HG02798 (cell line): ENCODE data around the gene GIT2.
"Not testable (repeated sequence)": the region's sequence is repeated elsewhere in the genome, so short reads cannot be mapped to it uniquely, and the experiment has no call there.

Experiments used
- ATAC-seq: cut with Tn5 transposase; IDR thresholded peaks from one replicate; pipeline ENCODE4 v1.9.1; 2021; ENCODE audit warnings: mild to moderate bottlenecking; ENCODE audit not compliant: unreplicated experiment, poor library complexity

The GIT2 gene

DNA sequence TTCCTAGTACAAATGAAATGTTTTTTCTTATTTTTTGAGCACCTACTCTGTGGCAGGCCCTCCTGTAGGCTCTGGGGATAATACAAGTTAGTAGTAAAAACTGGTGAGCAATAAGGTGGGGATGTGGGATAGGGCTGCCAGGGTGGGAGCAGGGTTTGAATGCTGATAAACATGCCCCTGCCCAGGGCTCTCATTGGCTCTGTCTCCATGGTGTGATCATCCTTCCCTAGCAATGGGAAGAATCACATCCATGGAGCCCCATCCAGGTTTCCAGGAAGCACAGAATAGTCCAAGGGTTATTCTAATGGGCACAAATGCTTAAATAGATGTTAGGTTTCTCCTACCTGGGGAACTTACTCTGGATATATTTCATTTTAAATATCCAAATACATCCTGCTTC, 45.5 kb downstream of the GIT2 start:
- ATAC-seq: no peak

DNA sequence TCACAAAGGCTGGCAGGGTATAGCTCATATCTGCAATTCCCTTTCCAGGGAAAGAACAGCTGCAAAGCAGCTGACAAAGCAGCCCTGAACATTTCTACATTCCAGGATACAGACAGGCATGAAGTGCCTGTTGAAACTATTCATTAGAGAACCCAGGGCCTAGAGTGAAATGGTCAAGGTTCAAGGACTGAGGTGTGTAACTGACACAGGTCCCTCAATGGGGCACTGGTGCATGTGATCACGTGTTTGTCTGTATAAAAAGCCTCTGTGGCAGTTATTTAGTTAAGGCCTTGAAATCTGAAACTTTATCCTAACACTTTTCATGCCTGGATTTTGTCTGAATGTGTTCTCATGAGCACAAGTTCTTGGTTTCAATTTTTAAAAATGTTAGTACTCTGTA, 47.1 kb downstream of the GIT2 start:
- no peak for ATAC-seq

DNA sequence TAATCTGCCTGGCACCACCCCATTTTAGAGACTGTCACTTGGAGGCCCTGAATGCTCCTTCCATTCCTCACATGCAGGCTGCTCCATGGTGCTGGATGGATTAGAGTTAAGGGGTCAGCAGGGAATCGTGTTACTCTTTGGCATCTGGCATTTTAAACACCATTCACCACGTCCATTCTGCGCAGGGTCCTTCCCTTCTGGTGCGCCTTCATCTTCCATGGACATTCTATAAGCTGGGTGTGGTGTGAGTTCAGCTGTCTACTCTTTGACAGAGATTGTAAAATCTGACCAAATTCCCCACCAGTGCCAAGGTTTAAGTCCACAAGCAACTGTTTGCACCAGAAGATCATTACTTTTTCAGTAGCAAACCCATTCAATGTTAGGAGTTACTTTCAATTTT, 47.8 kb downstream of the GIT2 start:
- ATAC-seq: no peak

DNA sequence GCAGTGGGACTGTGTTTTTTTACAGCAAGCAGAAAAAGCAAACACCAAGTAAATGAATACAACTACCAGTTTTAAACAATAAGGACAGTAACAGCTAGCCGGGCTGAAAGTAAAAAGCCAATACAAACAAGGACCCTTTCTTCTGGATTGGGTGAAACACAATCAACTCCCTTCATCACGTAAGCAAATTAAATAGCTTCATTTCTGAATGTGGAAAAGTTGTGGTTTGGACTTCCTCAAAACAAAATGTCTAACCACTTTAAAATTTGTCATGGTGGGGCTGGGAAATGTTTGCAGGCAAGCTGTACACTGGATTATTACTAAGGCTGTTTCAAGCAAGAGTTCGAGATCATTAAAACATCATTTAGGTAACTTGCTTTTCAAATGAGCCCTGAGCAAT, 48.6 kb downstream of the GIT2 start:
- no peak for ATAC-seq

DNA sequence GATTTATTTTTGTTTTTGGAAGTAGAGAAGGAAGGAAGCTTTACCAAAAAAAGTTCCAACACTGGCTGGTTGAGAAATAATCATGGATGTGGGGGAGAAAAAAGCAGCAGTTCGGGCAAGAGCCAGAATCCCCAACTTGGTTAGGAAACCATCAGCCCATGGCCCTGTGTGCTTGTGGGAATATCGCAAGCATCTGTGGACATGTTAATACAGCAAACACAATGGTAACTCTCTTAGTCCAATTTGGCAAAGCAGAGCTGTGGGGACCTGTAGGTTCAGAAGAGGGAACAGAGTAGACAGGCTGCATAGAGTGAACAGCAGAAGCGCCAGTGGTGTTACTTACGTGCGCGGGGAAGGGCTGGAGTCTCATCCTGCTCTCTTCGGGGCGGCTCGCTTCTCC, 49.3 kb downstream of the GIT2 start:
- no peak for ATAC-seq

DNA sequence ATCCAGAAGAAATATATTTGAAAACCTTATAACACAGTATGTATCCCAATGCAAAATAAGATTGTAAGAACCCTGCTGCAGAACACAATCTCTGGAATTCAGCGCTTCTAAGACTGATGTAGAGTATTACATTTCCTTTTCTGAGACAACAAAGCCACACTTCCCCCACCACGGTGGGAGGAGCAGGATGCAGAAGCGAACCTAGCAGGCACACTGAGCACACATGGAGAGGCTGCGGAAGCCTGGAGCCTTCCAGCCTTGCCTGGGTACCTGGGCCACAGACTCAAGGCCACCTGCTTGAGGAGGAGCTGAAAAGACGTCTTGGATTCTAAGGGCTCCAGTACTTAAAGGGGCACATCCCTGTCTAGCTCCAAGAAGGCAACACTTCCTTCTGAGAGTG, 49.7 kb downstream of the GIT2 start:
- no peak for ATAC-seq

DNA sequence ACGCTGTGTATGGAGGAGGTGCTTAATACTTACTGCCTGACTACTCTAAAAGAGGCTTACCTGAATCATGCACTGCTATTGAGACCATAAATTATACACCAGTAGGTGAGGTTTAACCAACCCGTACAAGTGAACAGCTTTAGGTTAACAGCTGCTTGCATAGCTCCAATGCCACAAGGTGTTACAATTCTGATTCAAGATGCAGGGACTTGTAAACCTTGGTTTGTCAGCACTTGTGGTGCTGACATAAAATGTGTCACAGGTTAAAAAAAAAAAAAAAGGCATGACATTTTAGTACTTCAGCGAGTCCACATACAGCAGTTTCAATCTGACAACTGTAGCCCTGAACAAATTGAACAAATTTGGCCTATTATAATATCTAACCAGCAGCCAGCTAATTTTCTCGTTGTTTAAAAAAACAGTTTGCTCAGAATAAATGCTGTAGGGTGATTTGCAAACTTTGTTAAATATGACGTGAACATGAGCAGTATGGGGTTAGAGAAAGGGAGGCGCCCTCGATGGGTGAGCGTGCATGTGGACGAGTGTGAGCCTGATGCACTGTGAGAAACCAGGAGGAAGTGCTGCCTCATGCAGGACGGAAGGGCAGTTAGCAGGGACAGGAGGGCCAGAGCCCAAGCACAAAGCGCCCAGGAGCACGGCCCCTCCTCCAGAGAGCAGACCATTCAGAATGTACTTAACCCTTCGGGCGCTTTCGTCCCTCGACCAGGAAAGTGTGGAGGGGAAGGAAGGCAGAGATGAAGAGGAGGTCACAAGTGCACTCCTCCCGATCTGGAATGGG, 51.4 kb downstream of the GIT2 start:
- no peak for ATAC-seq

DNA sequence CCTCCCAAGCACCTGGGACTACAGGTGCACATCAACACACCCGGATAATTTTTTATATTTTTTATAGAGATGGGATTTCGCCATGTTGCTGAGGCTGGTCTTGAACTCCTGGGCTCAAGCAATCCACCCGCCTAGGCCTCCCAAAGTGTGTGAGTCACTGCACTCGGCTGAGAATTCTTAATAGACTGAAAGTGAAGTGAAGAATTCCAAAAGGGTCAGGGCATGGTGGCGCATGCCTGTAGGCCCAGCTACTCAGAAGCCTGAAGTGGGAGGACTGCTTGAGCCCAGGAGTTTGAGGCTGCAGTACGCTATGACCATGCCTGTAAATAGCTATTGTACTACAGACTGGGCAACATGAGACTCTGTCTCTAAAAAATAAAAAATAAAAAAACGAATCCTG, 52.4 kb downstream of the GIT2 start:
- no peak for ATAC-seq

DNA sequence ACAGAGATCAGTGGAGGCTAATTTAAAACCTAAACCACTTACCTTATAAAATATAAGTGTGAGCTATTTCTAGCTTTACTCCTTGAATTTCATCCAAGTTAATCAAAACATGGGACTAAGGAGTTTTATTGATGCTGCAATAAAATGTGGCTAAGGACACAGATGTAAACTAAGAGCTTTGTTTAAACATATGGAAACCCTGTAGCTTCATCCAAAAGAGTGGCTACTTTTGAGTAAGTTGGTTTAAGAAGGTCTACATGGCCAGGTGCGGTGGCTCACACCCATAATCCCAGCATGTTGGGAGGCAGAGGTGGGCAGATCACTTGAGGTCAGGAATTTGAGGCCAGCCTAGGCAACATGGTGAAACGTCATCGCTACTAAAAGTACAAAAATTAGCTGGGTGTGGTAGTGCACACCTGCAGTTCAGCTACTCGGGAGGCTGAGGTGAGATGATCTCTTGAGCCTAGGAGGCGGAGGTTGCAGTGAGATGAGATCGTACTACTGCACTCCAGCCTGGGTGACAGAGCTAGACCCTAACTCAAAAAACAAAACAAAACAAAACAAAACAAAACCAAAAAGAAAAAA, 55.7 kb downstream of the GIT2 start:
- ATAC-seq: no peak

DNA sequence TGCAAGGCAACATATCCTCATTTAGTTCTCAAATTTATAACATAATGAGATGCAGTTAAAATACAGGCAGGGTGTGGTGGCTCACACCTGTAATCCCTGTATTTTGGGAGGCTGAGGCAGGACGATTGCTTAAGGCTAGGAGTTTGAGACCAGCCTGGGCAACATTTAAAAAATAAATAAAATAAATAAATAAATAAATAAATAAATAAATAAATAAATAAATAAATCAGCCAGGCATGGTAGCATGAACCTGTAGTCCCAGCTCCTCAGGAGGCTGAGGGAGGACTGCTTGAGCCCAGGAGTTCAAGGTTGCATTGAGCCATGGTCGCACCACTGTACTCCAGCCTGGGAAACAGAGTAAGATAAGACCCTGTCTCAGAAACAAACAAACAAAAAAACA, 56.7 kb downstream of the GIT2 start:
- ATAC-seq: no peak

DNA sequence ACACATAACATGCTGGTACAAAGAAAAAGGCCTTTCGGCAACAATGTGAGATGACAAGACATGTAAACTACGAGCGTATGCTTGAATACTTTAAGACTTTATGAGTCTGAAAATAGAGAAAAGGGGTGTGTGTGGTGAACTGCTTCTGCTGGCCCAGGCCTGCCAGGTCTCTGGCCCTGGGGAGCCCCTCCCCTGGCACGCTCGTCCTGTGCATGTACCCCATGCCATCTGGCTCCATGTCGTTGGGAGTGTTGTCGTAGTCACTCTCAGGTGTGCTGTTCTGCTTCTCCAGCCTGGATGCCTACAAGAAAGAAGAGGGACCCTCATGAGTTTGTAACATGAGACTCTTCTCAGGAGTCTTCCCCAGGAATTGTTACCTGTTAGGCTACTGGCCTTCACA, 57.2 kb downstream of the GIT2 start:
- ATAC-seq: no peak

DNA sequence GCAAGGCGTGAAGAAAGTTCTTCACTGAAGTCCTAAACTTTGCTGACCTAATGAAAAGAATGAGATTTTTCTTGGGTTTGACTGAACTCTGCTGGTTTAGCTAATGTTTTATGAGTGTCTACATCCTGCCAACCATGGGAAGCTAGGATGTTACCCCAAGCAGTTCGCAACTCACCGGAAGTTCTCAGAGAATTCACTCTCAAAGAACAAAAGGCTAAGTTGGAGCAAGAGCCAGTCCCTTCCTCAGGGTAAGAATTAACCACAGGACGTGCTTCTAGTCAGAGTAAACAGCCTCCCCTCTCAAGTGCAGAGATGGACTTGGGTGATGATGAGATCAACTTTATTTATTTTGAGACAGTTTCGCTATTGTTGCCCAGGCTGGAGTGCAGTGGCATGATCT, 58.8 kb downstream of the GIT2 start:
- no peak for ATAC-seq

DNA sequence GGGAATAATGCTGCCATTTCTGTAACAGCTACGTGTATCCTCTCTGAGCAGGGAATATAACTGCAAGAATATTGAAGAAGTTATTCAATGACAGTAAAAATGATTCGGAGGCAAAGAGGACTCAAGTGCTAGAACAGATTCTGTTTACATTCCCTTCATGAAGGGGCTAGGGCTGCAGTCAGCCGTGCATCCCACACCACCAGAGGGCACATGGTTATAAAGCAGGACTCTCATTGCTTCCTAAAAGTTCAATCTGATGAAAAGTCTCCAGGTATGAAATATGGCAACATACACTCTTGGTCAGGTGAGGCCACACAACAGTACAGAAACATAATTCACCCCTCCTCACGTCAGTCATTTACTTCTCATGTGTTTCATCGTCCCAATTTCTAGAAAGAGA, 62.1 kb downstream of the GIT2 start:
- ATAC-seq: no peak

DNA sequence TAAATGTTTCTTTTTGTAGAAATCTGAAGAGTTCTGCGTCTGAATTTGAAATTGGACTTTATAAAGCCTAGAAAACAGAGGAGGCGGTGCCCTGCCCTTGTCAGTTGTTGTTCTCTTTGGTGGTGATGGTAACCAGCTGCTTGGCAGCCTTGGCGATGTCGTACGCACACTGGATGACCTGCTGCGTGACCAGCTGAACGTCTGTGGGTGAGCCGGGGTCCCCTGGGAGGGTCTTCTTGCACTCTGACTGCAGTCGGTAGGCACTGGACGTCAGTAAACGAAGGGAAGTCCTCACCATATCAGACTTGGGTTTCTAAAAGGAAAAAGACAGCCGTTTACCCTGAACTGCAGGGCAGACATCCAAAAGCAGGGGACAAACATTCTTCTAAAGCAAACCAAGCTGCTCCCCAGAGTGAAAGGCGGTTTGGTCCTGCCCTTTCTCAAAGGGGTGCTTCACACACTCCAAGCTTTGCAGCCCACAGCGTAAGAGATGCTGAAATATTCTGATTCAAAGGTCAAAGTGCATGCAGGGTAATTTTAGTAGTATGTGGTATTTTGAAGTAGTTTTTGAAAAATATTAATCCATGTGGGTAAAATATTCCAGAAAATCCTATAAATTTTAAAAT, 63.2 kb downstream of the GIT2 start:
- no peak for ATAC-seq

DNA sequence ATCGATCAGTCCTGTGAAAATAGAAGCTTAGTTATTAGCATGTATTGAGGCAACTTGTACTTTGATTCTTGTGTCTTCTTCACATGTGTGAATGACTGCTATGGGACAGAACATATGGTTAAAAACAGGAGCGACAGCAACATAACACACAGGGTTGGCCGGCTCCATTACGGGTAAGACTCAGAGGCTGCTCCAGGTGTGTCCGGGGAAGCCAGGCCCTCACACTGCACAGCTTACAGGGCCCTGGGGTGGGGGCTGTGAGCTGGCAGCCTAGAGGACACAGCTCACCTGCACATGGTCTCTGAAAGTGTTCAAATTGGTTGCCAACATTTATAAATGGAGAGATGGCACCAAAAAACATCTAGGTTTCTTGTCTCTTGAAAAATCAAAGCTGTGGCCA, 65.0 kb downstream of the GIT2 start:
- ATAC-seq: no peak

DNA sequence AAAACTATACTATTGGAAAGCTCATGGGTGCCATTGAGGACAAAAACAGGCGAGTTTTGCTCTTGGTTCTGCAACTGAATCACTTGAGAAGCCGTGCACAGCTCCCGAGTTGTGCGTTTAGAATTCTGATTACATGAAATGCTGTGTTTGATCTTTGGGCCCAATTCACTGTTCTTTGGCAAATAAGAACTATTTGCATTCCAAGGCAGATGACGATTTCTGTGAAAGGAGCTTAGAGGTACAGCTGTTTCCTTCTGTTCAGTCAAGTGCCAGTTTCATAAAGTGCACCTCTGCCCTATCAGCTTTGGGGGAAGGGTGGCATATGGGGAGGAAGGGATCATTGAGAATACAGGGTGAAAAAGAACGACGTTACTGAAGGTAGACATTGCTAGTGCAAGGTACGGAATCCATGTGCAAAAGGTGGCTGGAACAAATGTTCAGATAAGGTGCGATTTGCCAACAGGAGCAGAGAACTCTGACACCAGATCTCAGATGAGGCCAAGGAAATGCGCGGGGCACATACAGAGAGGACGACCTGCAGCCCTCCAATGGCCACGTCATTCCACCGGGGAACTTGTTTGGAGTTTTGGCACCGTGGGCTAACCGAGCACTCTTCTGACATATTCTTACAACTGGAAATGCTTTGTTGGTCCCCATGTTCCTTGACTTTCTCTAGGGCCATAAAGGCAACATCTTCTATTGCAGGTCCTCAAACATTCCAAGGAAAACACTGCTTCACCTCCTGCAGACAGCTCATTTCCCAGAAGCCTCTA, 66.0 kb downstream of the GIT2 start:
- no peak for ATAC-seq

DNA sequence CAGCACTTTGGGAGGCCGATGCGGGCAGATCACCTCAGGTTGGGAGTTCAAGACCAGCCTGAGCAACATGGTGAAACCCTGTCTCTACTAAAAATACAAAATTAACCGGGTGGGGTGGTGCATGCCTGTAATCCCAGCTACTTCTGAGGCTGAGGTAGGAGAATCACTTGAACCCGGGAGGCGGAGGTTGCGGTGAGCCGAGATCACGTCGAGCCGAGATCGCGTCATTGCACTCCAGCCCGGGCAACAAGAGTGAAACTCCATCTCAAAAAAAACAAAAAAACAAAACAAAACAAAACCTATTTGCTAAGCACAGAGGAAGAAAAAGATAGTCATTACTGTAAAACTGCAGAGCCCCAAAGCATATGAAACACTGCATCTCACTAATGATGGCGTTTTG, 66.8 kb downstream of the GIT2 start:
- not testable (repeated sequence) for ATAC-seq

DNA sequence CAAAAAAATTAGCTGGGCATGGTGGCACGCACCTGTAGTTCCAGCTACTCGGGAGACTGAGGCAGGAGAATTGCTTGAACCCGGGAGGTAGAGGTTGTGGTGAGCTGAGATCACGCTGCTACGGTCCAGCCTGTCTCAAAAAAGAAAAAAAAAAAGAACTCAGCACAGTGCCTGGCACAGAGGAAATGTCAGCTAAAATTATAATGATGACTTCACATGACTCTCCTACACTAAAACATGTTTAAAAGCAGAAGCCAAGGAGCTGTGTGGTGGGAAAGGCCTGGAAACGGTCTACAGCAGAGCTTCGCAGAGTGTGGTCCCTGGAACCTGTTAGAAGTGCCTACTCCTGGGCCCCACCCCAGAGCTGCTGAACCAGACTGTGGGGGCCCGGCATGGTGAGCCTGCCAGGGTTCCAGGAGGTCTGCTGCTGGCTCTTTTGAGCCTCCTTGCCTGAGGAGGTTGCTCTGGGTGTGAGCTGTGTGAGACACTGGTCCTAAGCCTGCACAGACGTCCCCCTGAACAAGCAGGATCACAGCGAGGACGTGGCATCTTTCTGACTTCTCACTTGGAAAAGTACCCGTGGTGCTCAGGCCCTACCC, 68.0 kb downstream of the GIT2 start:
- ATAC-seq: no peak

DNA sequence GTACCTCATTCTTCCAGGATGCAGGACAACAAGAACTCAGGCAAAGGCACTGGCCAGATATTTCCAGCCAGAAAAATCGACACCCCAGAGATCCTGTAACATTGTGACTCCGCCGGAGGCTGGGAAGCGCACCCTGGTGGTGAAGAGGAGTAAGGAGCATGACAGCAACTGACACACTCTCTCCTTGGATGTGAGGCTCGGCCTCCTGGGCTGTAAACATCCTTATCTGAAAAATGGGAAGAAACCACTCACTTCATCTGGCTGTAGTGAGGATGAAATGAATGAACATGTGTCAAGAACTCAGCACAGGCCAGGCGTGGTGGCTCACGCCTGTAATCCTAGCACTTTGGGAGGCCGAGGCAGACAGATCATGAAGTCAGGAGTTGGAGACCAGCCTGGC, 68.5 kb downstream of the GIT2 start:
- ATAC-seq: no peak

DNA sequence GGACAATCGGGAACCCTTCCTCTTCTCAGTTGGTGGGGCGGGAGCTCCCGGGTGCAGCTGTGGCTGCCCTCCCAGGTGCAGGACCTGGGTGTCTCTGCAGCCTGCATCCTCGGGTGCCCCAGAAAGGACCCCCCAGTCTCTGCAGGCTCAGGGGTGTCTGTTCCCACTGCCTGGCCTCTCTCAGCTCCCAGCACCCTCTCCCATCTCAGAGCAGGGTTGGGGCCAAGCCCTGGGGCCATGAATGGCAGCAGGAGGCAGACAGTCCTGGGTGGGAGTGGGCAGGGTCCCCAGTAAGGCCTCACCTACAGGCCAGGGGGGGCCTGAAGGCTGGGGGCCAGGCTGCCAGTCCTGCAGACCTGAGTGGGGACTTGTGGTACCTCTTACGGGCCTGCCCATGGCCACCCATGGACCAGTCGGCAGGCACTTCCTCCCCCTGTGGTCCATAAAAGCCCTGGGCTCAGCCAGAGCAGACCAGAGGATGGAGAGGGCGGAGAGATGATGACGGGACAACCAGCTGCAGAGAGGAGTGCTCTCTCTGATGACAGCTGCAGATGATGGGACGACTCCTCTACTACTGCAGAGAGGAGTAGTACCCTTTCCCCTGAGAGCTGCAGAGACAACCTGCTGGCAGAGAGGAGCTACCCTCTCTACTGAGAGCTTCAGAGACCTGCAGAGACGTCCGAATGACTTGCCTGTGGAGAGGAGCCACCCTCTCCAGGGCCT, 69.5 kb downstream of the GIT2 start:
- ATAC-seq: no peak
